Epithelial cell of esophagus (primary cell): ENCODE results near the gene ASCL3.

ENCODE experiments used
- DNase-seq: peaks from one replicate; pipeline ENCODE4 v3.0.0; 2010; ENCODE audit warnings: low read depth
- H3K4me3 ChIP-seq: 2 replicates; pipeline ENCODE4 v1.5.1; 2011; ENCODE audit warnings: mild to moderate bottlenecking, low read length, control low read depth
- TF ChIP-seq, protein P1 (sequence below): IDR thresholded peaks from 2 replicates; pipeline ENCODE4 v1.5.1; 2011; ENCODE audit warnings: low read depth, mild to moderate bottlenecking, low read length, control low read depth, inconsistent platforms; ENCODE audit not compliant: insufficient read depth; ENCODE audit errors: missing control alignments

Gene ASCL3

DNA sequence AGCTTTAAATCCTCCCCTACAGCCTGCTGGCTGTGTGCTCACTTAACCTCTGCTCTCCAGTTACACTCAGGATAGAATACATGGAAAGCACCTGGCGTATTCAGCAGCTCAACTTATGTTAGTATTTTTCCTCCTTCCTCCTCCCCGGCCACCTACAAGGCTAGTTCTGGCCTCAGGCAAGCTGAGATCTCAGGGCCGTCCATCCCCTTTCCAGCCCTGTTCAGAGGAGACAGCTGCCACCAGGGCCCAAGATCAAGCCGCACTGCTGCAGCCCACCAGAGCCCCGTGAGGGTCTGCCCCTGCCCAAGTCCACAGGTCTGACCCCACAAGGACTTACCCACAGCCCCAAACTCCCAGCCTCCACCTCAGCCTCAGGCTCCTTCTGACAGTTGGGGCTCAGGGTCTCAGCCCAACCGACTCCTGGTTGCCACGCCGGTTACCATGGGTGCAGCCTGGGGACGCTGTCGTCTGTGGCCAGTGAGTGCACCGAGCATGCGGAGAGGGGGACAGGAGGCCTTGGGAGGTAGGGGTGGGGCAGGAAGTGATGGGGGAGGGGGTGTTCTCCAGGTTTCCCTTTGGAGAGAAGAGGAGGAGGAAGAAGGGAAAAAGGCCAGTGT lies 10.1 kb downstream of the ASCL3 start, which contains the start of gene C11orf16:
C11orf16 (minus strand) TSS at position 384 of the 617 bp plus-strand sequence. CDS start 639 bp downstream, outside the sequence.
- no peak within 1 kb of the TSS for H3K4me3 ChIP-seq
- TF ChIP-seq, protein P1, sequence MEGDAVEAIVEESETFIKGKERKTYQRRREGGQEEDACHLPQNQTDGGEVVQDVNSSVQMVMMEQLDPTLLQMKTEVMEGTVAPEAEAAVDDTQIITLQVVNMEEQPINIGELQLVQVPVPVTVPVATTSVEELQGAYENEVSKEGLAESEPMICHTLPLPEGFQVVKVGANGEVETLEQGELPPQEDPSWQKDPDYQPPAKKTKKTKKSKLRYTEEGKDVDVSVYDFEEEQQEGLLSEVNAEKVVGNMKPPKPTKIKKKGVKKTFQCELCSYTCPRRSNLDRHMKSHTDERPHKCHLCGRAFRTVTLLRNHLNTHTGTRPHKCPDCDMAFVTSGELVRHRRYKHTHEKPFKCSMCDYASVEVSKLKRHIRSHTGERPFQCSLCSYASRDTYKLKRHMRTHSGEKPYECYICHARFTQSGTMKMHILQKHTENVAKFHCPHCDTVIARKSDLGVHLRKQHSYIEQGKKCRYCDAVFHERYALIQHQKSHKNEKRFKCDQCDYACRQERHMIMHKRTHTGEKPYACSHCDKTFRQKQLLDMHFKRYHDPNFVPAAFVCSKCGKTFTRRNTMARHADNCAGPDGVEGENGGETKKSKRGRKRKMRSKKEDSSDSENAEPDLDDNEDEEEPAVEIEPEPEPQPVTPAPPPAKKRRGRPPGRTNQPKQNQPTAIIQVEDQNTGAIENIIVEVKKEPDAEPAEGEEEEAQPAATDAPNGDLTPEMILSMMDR: no peak
- no peak for DNase-seq

DNA sequence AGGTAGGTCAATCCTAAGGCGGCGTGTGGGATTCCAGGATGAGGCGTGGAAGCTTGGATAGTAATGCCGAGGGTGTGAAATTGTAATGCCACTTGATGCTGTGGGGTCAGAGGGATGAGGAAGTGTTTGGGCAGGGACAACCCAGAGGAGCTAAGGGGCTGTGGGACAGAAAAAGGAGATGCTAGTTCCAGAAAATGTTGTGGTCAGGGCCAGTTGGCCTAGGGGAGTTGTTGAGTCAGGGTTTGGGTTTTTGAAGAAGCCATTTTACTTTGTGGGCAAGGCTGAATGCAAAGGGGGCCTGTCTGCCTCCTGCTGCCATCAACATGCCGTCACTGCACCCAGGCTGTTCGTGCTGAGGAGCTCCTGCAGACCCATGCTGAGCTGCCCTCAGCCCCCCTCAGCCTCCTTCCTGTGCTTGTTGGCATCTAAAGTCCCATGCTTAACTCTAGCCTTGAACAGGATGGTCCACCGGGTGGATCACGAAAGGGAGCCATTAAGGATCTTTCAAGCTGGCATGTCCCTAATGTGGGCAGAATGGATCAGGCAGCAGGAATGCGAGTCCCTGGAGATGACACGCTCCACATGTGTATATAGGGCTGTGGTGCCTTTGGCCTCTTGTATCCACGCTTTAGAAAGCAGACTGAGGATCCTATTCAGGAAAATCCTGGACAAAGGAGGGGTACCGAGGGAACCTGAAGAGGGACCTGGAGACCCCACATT lies 12.2 kb downstream of the ASCL3 start:
- TF ChIP-seq, protein P1: no peak
- H3K4me3 ChIP-seq: no peak overlapping the region
- DNase-seq: no peak

DNA sequence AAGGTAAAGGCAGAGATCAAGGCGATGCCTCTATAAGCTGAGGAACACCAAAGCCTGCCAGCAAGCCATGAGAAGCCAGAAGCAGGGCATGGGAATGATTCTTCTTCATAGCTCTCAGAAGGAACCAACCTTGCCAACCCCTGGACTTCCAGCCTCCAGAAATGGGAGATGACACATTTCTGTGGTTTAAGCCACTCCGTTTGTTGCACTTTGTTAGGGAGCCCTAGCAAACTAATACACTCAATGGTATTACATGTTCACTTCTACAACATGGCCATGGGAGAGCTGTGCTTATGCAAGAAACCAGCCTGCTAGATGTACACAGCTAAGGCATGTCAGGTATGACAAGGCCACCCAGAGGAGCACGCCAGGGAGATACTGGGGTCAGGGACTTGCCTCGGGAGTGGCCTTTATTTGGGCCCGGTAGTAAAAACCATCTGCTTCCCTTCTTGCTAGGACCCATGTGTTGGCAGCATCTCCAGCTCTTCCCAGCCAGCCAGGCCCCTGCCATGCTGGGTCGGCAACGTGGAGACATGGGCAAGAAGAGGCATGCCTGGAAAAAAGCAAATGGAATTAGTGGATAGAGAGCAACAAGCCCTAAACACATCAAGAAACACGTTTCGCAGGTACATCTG lies 13.7 kb downstream of the ASCL3 start:
- TF ChIP-seq, protein P1: no peak
- DNase-seq: peak; percentile 18
- H3K4me3 ChIP-seq: no peak overlapping the region

DNA sequence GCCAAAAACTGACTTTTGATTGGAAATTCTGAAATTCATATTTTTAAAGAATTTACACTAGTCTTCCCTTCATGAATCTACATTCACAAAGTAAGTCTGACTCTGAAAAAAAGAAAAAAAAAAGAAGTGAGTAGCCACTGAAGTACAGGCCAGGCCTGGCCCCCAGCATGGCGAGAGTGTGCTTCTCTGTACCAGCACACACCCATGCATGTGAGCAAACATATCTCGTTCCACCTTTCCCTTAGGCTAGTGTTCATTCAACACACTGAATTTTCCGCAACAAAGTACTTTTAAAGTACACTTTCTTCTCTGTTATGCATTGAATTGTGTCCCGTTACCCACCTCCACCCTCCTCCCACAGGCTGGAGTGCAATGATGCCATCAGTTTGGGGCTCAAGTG lies 14.6 kb downstream of the ASCL3 start:
- TF ChIP-seq, protein P1: no peak

DNA sequence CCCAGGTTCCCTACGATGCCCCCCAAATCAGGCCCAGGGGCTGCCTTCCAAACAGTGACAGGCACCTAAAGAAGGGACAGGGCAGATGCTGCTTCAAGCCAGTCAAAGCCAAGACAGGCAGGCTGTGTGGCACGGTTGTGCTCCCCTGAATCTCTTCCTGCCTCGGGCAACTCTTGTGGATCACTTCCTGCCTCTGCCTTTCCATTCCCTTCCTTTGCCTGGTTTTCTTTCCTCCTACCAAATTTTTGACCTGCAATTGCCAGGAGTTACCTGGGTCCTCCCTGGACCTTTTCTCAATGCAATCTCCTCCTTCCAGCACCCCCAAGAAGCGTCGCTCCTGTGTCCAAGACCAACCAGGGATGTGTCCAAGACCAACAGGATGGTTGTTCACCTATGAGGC lies 15.6 kb downstream of the ASCL3 start:
- no peak for DNase-seq
- TF ChIP-seq, protein P1: no peak
- H3K4me3 ChIP-seq: no peak overlapping the region

More for the DNA sequence above, 14.6 kb downstream of the ASCL3 start:
- no peak for DNase-seq
- H3K4me3 ChIP-seq: no peak overlapping the region

DNA sequence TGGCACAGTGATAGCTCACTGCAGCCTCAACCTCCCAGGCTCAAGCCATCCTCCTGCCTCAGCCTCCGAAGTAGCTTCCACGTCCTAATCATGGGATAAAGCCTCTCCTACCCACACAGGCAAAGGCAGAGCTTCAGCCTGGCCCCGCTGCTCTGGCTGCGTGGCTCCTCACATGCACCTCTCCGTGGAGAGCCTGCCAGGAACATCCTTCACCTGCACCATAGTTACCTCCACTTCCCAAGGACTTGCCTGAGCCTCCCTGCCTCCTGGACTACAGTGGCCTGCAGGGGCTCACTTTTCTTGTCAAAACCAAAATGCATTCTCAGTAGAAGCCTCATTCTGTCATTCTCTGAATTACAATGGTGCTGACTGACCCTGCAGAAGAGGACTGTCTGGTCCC lies 16.6 kb downstream of the ASCL3 start:
- TF ChIP-seq, protein P1: no peak
- DNase-seq: no peak
- H3K4me3 ChIP-seq: no peak overlapping the region
